Adrenal gland (tissue), 5 donors: ENCODE data around the gene STXBP4.

ENCODE experiments used
- POLR2A ChIP-seq, 2 donors: fragments of 450-650 bp; IDR thresholded peaks; one replicate each; pipeline ENCODE4 v1.6.1; 2017; ENCODE audit warnings: antibody characterized with exemption in 2 of 2, mild to moderate bottlenecking in 2 of 2, moderate library complexity in 1 of 2
- TF ChIP-seq, protein P1 (sequence below), 6 experiments: fragments of 450-650 bp in 4 of 6; fragments of 200-600 bp in 2 of 6; sonication (generic) in 1 of 6; IDR thresholded peaks; 1 replicate in 5 of 6; 2 replicates in 1 of 6; pipeline versions ENCODE4 v1.5.1 to v1.8.0; 2016 to 2021; ENCODE audit warnings: antibody characterized with exemption in 6 of 6, mild to moderate bottlenecking in 2 of 6, moderate library complexity in 1 of 6
- donor health status: DM: no; HTN: no; CAD: no.

DNA sequence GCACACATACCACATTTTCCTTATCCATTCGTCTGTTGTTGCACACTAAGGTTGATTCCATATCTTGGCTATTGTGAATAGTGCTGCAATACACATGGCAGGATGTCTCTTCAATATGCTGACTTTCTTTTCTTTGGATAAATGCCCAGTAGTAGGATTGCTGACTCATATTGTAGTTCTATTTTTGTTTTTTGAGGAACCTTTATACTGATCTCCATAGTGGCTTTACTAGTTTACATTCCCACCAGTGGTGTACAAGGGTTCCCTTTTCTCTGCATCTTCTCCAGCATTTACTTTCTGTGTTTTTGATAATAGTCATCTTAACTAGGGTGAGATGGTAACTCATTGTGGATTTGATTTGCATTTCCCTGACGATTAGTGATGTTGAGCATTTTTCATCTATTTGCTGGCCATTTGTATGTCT lies 118.1 kb downstream of the STXBP4 start:
- TF ChIP-seq, protein P1, sequence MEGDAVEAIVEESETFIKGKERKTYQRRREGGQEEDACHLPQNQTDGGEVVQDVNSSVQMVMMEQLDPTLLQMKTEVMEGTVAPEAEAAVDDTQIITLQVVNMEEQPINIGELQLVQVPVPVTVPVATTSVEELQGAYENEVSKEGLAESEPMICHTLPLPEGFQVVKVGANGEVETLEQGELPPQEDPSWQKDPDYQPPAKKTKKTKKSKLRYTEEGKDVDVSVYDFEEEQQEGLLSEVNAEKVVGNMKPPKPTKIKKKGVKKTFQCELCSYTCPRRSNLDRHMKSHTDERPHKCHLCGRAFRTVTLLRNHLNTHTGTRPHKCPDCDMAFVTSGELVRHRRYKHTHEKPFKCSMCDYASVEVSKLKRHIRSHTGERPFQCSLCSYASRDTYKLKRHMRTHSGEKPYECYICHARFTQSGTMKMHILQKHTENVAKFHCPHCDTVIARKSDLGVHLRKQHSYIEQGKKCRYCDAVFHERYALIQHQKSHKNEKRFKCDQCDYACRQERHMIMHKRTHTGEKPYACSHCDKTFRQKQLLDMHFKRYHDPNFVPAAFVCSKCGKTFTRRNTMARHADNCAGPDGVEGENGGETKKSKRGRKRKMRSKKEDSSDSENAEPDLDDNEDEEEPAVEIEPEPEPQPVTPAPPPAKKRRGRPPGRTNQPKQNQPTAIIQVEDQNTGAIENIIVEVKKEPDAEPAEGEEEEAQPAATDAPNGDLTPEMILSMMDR (IDR thresholded peaks at IDR 0.05) = no peak
- TF ChIP-seq POLR2A (IDR thresholded peaks at IDR 0.05) = no peak
